ENCODE results near the gene CACNB1.

Gene CACNB1

DNA sequence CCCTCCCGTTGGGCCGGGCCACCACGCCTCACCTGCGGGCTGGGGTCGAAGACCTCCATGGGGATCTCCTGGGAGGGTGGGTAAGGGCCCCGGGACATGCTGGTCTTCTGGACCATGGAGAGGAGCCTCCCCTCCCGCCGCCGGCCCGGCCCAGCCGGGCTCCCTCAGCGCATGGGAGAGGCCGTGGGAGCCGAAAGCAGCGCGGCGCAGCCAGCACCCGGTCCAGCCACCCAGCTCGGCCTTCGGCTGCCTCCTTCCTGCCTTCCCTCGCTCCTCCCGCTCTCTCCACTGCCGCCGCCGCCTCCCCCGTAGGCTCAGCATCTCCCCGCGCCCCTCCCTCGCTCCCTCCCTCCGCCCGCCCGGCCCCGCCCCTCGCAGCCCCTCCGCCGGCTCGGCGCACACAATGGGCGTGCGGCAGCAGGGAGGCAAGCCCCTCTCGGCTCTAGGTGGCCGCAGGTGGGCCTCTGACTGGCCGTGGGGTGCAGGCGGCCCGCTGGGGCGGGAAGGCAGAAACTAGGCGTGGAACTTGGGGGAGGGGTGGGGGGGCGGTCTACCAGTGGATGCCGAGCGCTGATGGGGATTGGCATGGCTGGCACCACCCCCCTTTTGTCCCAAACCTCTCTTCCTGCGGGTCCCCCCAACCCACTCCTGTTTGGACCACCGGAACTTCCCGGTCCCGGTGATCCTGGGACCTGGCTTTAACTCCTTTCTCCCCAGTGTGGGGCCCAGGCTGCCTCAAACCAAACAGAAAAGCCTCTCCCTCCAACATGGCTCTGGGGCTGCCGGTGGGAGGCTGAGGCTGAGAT, at the start of gene CACNB1:
Gene CACNB1, minus strand, starts transcription at position 290 of the 806 bp plus-strand sequence. Its CDS starts 174 bp downstream, at position 116.
- peak; percentile 30 for DNase-seq (ENCODE audit: low read depth, low spot score)

DNA sequence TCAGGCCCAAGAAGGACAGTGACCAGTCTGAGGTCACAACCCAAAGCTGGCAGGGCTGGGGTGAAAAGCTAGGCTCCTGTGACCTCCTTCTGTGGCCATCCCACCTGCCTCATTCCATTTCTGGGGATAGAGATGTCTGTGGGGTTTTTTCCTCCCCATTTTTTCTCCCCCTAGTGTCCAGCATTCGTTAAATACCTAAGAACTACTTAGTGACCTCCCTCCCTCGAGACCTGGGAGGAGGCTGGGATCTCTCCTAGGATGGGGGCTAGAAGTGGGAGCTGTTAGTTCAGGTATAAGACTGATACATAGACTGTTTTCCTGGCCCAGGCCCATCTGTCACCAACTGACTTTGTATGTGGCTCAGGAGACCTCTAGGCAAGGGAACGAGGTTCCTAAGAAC, 48.8 kb upstream of the CACNB1 start:
- no peak for DNase-seq (ENCODE audit: low read depth, low spot score)

DNA sequence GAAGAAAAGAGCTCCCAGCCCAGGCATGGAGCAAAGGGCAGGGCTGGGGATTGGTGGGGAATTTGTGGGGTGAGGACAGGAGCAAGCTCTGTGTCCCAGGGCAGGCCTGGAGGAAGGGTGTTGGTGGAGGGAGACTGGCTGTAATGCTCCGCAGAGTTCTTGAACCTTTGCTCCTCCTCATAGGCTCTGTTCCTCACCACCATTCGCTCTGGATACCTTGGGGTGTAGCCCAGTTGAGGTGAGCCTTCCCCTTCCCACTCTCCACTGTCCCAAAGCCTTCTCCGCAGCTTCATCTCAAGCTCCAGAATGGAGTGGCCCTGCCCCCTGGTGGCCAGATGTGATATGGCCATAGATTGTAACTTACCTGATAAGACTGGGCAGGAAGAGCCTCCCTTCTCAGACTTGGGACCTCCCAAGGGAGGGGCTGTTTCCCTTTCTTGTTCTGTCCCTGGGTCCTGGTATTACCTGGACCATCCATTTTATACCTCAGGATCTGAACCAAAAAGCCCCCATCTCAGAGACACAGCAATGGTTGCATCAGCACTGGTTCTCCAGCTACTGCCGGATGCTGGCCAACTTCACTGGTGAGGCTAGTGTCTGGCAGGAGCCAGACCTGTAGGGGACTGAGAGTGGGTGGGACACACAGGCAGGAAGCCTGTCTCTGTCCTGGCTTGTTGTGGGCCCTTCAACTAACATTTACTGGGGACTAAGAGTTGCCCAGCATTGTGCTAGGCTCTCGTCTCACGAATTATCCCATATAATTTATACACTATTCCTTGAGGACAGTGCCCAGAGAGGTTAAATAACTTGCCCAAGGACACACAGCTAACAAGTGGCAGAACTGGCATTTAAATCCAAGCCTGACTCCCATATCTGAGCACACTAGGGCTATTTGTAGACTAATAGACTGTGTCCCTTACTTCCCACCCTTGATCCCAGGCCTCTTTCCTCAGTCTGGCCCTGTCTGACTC, 47.4 kb upstream of the CACNB1 start:
- DNase-seq (ENCODE audit: low read depth, low spot score), result peak; percentile 80

DNA sequence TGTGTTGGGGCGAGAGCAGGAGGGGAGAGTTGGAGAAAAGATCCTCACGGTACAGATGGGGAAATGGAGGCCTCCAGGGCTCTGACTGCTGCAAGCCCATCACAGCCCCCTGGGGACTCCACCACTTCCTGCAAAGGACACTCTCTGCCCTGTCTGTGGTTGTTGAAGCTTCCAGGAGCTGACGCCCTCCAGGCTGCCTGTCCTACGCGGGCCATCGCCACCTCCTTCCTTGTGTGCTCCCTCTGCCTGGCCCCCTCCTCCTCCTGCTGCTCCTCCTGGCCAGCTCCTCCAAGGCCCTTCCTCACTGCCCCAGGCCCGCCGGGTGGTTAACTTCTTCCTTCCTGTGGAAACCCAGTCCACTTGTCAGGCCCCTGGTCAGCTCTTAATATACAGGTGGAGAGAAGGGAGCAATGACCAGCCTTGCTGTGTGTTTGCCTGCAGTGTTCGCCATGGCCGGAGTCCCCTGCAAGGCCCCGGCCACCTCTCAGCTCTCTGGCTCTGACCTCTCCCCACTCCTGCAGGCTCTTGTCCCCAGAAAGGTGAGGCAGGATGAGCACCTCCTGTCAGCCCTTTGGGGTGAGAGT, 46.6 kb upstream of the CACNB1 start:
- no peak for DNase-seq (ENCODE audit: low read depth, low spot score)

DNA sequence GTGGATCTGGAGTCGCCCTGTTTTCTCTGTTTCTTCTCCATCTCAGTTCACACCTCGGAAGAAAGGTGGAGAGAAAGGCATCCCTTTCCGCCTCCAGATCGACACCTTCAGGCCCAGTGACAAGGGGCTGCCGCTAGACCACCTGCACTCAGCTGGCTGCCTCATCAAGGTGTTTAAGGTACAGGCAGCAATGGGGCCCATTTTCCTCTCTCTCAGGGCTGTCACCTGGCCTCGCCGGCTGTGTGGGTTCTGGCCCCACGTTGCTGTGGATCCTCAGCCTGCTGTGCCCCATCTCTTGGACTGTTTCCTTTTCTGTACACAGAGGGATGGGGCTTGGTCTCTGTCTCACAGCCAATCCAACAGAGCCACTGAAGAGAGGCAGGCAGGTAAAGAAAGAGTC, 45.7 kb upstream of the CACNB1 start:
- DNase-seq (ENCODE audit: low read depth, low spot score), result no peak

DNA sequence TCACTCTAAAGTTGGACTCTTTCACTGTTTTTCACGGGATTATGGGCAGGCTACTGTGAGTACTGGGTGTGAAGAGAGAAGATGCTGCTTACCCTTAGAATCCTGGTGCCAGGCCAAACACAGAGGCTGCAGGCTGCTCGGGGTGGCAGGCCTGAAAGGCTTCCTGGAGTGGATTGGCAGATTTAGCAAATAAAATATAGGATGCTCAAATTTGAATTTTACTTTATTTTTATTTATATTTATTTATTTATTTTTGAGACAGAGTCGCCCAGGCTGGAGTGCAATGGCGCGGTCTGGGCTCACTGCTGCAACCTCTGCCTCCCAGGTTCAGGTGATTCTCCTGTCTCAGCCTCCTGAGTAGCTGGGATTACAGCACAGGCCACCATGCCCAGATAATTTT, 43.2 kb upstream of the CACNB1 start:
- no peak for DNase-seq (ENCODE audit: low read depth, low spot score)

DNA sequence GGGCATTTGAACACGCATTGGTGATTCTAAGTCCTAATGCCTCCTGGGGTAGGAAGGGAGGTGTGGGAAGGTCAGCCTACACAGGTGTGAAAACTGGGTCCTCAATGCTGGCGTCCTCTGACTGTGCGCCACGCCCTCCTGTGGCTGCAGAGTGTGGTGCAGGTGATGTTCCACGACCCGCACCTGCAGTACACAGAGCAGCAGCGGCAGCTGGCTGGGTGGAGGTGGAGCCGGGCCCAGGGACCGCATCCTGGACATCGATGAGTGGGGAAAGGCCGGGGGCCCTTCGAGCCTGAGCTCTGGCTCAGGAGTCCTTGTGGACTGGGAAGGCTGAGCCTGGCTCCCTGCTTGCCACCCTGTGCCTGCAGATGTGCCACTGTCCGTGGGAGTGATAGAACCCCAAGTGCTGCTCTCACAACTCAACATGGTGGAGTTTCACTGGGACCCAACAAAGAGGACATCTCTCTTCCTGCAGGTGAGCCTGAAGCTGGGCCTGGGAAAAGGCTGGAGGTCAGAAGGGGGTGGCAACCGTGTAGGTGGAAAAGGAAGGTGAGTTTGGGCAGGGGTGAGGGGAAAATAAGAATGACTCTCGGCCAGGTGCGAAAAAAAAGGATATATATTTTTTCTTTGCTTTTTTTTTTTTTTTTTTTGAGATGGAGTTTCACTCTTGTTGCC, 42.3 kb upstream of the CACNB1 start:
- DNase-seq (ENCODE audit: low read depth, low spot score), result peak; percentile 28

DNA sequence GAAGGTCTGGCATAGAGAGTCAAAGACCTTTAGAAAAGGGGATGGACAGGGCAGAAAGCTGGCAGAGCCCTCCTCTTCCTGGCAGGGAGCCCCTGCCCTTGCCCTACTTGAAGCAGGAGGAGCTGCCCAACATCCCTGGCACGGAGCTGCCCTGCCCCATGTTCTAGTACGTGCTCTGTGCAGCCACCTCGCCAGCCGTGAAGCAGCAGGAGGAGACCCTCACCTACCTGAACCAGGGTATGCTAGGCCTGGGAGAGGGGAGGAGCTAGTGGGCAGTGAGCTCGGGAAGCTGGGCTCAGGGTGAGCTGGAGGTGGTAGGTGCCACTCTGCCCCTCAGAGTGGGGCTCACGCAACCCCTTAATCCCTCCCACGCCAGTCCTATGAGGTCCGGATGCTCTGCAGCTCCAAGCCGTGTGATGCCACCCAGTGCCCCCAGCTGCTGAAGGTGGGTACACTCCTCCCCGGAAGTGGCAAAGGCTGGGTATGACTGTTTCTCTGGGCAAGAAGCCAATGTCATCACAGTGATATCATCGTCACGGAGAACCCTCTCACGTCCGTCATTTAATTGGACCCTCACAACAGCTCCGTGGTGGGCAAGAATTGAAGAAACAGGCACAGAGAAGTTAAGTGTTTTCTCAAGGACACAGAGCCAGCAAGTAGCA, 41.0 kb upstream of the CACNB1 start:
- DNase-seq (ENCODE audit: low read depth, low spot score), result peak; percentile 66

DNA sequence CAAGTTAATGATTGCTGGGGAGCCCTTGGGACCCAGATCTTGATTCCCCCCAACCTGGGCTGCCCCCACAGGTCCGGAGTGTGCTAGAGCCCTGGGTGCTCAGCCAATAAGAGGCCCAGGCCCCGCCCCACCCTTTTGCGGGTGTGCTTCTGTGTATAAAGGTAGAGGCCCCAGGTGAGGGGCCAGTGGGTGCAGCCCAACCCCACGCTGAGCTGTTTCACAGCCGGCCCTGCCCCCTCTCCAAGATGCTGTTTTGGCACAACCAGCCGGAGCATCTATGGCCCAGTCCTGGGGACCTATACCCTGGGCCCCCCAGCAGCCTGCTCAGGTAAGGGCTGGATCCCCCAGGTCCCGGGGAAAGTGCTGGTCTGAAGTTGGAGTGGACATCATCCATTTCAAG, 40.1 kb upstream of the CACNB1 start:
- DNase-seq (ENCODE audit: low read depth, low spot score), result no peak

DNA sequence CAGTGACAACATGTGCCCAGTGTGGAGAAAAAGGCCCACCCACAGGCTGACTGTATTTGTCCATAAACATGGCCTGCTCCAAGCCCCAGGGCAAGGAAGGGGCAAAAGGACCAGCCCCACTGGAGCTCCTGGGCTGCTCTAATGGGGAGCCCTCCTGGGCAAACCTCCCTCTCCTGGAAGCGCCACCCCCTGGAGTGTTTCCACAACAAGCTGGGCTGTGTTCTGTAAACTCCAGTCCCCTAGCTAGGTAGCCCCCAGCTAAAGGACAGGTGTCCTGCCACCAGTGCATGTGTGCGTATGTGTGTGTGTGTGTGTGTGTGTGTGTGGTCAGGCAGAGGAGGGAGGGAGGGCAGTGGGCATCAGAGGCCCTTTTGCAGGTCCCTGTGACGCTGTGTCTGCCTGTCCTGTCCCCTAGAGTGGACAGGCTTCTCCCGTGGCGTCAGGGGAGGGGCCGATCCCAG, 39.5 kb upstream of the CACNB1 start:
- no peak for DNase-seq (ENCODE audit: low read depth, low spot score)

DNA sequence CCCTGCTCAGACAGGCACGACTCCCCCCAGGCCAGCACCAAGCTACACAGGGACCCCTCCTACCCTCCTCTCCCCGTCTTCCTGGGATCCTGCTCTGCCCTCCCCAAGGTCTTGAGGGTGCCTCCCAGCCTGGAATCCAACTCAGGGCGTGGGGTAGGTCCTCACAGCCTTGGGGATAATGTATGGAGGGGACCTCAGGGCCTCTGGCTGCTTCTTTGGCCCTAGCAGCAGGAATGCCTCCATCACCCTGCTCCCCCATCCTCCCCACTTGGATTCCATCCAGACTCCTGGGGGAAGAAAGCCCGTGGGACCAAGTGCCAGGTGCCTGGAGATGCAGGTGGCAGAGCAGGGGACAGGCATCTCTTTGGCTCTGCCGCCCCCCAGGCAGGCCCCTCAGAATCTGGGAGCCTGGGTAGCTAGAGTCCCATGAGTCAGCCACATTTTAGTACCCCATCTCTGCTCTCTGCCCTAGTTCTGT, 39.0 kb upstream of the CACNB1 start:
- DNase-seq (ENCODE audit: low read depth, low spot score), result no peak

DNA sequence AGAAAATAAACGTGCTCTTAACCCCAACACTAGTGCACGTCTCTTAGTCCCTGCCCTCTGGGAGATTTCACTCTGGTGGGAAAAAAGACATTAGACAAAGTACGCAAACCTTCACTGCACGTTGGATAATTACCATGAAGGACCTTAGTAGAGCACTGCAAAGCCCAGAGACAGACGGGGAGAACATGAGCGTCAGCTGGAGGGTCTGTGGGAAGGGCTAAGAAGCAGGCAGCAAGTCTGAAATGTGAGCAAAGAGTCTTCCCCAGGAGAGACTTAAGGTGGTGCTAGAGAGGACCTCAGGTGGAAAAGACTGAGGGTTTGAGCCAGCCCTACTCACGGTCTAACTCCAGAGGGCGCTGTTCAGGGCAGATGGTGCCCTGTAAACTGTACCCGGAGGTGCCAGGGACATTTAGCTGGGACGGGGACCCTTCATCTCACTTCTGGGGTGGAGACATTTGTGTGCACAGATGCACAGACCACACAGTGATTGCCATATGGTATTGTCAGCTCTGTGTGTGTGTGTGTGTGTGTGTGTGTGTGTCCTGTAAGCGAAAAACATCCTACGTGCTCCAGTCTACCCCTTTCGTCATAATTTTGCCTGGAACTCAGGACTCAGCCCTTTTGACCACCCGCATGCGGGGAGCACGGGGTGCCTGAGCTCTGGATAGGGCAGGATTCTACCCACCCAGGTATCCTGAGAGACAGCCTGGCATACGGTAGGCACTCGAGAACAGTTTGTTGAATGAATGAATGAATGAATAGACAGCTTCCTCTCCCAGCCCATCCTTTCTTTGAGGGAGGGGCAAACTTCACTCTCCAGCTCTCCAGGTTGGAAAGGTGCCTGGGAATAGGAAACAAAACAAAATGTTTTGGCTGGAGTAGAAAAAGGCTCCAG, 38.3 kb upstream of the CACNB1 start:
- no peak for DNase-seq (ENCODE audit: low read depth, low spot score)

DNA sequence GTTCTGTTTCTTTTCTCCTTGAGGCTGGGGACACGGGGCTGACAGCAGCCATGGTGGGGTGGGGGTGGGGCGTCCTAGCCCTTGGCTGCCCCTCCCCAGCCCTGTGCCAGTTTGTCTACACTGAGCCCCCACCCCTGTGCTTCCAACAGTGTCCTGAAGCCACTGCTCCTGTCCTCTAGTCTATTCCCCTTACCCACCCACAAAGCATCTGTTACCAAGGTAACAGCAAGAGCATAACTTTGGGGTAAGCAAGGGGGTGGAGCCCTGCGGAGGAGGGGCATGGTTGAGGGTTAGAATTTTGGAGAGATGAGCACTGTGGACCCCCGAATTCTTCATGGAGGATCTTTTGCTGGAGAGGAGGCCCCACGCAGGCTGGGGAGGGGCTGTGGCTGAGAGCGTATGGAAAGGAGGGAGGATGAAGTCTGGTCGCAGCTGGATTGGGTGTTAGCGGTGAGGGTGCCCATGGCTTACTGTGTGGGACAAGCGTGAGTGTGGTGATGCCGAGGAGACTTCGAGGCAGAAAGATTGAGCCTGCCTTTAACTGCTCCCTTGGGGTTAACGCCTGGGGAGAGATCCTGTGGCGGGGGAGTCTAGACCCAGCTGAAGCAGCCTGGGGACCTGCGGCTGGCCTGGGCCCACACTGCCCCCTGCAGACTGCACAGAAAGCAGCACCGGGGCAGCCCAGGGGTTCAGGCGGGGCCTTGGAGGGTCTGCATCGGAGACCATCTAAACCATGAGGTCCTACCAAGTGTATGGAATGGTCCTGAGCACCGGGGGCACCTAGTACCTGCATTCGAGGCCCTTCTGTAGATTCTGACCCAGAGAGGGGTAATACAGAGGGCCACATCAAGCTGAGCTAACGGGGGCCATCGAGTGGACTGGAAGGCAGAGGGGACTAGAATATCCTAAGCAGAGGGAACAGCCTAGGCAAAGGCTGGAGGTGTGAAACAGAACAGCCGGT, 34.4 kb upstream of the CACNB1 start:
- no peak for DNase-seq (ENCODE audit: low read depth, low spot score)

DNA sequence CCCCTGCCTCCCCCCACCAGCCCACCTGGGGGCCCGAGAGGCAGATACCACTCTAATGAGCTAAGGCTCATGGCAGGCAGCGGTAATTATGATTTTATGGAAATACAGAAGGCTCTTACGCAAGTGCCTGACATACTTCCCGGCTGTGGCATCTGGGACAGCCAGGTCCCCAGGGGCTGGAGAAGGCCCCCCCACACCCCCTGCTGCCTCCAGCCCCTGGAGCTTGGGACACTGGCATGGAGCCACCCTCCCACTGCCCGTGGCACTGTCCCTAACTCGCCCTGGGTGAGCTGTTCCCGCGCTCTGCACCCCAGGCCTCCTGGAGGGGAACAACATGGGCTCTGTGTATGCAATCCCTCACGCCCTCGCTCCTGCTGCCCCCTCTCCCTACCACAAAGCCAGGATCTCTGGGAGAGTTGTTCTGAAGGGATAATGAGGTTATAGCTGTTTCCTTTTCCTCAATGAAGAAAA, 33.7 kb upstream of the CACNB1 start:
- no peak for DNase-seq (ENCODE audit: low read depth, low spot score)

DNA sequence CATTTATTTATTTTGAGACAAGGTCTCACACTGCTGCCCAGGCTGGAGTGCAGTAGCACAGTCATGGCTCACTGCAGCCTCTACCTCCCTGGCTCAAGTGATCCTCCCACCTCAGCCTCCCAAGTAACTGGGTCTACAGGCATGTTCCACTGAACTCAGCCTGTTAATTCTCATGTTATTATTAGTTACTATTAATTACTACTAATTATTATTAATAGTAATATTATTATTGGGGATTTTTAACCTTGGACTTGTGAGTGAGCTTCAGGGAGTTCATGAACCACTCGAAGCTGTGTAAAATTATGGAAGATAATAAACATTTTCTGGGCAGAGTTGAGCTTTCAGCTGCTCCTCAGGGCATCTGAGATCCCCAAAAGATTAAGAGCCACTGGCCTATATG, 32.9 kb upstream of the CACNB1 start:
- no peak for DNase-seq (ENCODE audit: low read depth, low spot score)

DNA sequence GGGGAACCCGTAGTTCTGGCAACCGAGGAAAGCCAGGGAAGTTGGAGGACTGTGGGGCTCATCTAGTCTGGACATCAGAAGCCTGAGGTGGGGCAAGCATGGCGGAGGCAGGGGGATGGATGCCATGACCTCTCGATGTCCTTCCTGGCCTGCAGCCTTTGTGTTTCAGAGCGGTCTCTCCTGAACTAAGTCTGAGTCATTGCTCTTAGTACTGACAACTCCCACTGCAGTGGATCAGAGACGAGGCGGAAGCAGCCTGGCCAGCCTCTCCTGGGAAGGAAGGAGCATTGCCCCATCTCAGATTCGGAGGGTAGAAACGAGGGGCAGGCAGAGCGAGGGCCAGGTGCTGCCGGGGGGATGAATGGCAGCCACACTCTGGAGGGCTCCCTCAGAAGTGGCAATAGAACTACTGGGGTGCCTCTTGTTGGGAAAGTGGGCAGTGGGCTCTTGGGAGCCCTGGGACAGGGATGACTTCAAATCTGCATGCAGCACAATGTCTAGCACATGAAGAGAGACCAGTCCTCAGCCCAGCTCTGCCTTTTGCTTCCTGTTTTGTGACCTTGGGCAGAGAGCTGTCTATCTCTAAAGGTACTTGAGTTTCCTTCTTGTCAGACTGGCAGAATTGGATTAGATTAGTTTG, 31.9 kb upstream of the CACNB1 start:
- DNase-seq (ENCODE audit: low read depth, low spot score), result no peak

DNA sequence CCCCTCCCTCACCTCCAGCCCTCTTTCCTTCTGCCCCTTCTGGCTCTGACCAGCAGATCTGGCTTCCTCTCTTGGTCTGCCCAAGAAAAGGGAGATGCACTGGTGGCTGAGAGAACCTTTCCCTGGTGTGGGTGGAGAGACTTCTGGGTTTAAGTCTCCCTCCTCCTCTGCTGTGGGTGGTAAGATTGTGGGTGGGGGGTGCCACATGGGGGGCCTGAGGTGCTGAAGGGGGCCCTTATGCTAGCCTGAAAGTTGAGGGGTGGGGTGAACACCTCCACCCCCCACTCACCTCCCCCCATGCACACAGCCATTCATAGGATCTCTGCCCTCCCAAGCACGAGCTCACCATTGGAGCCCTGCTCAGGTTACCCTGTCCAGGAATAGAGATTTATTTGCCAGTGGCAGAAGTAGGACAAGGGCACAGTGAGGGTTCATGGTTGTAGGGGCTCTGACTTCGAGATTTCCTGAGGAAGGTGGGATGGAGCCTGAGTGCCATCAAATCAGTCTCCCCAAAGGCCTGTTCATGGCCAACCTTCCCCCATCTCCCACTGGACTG, 30.0 kb upstream of the CACNB1 start:
- DNase-seq (ENCODE audit: low read depth, low spot score), result no peak

Data from activated CD4-positive, CD25-positive, alpha-beta regulatory T cell treated with anti-CD3 and anti-CD28 coated beads, Interleukin-2, amount 50 U/mL, for 16 hours (primary cell).